GM19043 (cell line): ENCODE measurements around the gene CEP128.

Source experiments
- ATAC-seq: cut with Tn5 transposase; IDR thresholded peaks from one replicate; pipeline ENCODE4 v1.9.1; 2021; ENCODE audit warnings: low read depth; ENCODE audit not compliant: unreplicated experiment

The CEP128 gene

DNA sequence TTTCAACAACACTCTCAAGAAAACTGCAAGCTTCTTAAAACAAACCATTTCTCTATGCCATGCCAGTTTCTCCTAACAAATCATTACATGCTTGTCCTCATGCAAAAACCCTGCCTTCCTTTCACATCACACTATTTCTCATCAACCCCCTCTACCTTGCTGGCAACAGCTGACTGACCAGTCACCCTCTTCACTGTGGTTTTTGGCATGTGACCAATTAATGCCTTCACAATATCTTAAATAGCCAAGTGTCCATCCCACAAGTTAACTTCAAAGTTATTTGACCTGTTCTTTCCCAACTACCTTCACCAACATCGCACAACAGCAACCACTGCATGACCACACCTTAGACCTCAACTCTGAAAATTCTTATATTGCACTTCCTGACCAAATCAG, 159.6 kb downstream of the CEP128 start:
- no peak for ATAC-seq

DNA sequence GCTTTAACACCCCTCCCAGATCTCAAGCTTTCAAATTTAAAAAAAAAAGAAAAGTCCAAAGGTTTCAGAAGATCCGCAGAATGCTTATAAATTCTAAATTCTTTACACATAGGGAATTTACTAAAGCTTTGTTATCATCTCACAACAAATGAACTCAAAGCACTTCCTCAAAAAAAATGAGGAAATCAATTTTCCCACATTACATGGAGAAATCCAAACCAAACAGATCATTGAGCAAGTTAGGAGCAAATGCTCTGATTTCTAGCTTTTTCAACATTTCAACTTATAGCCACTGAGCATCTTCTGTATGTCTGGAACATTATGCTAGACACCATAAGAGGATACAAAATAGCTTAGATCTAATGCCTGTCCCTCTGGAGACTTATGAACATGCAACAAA, 161.0 kb downstream of the CEP128 start:
- ATAC-seq, result no peak

DNA sequence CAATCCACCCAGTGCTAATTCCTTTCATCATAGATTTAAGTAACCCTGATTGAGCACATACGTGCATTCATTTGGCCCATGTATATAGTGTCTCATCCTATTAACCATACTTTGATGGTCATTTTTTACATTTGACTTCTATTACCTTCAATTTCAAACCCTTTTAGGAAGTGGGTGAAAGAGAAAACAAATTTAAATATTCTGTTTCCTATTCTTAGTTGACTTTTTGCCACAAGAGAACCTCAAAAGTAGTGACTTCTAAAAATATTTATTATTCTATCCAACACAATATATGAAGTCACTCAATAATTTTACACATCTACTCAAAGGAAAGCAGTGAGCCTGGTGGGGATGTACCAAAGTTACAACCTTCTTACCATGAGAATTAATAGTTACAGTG, 164.9 kb downstream of the CEP128 start:
- ATAC-seq, result no peak

DNA sequence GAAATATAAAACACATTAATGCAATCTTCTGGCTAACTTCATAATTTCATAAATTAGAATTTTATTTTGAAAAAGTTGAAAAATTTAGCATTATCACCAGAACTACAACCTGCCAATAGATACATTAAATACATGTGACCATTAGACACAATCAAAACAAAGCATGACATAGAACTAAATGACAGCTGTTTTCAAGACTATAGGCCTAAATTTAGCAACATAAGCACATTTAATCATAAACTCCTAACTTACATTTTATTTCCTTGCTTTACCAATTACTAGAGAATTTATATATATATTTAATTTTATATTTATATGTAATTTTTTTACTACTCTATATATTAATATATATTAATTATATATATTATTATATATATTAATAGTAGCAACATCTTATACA, 165.4 kb downstream of the CEP128 start:
- ATAC-seq, result no peak

DNA sequence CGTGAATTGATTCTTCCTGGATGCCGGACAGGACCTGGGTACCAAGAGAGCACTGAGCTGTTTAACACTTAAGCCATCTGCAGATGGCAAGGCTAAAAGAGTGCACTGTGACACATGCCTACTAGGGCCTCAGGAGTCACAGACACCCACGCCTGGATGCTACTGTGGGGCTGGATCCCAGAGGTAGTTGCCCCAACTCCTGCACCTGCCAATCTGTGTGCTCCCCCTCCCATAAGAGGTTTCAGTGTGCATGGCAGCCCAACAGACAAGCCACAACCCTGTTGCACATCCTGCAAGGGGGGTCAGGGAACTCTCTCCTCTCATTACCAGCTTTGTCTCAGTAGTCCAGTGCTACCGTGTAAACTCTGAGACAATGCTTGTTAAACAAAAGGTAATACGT, 169.0 kb downstream of the CEP128 start:
- ATAC-seq, result no peak

DNA sequence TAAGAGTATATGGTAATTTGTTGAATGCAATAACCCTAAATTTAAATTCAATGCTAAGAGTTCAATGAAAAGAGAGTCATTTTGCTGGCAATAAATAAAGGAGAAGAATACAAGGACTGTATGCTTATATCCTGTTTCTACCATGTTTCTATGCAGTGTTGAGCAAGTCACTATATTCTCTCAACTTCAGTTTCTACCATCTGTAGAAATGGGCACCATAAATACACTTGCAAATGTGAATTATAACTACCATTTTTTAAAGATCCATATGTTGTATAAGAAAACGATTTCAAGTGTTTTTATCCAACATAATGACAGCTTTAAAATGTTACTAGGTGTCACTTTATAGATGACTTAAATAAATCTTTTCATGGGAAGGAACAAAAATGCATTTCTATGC, 170.3 kb downstream of the CEP128 start:
- ATAC-seq, result no peak

DNA sequence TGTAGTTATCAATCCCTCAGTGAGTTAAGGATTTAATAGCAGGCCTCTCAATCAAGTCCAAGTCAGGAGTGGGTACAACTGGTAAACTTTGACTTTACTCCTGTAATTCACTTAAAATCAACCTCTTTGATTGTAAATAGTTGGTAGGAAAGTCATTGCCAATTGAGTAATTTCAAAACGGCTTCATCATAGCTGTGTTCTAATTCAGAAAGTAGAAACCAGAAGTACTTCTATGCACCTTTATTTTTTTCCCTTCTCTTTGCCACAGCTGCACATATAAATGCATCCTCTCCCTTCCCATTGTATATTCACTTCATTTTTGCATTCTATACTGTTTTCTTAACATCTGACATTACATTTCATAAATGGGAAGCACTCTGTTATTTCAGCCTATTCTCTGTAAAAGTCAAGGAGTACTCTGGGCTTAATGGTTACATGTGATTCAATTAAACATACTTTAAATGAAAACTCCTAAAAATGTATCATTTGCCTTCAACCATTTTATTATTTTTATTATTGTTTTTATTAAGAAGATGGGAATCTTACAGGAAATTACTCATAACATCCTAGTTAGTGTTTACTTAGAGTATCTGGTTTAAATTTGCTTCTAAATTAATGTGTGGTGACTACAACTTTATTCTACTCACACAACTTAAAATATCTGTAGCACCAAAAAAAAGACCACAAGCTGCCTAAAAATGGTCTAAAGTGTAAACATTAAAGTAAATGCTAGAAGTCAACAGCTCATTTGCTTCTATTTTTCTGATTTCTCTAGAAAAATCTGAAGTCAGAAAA, 171.2 kb downstream of the CEP128 start:
- ATAC-seq, result no peak

DNA sequence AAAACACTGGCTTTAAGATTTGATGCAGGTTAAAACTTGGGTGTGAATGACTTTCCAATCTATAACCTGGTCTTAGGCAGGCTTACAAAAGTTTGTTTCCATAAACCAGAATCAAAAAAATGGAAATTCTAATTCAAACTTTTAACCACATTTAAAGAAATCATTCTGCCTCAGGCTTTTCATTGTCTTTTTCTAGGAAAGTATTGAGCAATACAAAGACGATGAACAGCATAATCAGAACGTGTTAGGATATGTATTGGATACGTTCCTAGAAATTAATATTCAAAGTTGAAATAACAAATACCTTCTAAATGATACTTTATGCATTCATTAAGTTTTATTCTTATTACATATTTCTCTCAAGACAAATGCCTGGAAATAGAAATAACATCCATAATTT, 172.9 kb downstream of the CEP128 start:
- ATAC-seq, result no peak

DNA sequence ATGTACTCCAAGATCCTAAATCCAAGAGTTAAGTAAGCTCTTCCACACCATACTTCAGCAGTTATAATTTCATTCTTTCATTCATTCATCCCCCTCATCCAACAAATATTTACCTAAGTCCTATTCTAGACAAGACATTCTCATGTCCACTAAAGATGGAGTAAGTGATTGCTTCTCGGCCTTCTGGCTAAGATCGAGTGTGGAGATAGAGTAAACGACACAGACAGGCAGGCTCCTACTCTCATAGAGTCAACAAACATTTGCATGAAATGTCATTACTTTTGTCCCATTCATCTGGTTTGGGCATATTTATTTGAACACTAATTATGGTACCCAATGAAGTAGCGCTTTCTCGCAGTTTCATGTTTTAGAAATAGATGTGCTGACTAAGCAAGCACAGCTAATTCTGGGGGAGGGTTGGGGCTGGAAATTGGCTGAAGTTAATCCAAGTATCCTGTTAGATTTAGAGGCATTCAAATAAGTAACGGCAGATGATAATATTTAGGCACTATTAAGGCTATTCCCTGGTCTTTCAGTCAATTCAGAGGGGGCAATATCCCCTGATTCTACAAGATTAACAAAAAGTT, 176.5 kb downstream of the CEP128 start:
- ATAC-seq, result no peak

DNA sequence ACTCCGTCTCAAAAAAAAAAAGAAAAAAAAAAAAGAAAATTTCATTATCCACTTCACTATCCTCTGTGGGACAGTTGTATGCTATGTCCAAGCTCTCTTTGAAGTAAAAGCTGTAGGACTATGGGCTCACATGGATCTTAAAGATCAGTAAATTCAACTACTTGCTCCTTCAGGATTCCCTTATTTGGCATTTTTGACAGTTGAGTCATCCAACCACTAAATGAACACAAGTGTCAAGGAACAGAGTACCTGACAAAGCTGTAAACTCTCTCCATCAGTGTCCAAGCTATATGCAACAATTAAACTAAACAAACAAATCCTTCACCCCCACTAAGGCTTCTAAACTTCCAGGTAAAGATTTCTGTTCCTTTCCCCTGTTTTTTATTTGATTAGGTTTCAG, 177.0 kb downstream of the CEP128 start:
- no peak for ATAC-seq

DNA sequence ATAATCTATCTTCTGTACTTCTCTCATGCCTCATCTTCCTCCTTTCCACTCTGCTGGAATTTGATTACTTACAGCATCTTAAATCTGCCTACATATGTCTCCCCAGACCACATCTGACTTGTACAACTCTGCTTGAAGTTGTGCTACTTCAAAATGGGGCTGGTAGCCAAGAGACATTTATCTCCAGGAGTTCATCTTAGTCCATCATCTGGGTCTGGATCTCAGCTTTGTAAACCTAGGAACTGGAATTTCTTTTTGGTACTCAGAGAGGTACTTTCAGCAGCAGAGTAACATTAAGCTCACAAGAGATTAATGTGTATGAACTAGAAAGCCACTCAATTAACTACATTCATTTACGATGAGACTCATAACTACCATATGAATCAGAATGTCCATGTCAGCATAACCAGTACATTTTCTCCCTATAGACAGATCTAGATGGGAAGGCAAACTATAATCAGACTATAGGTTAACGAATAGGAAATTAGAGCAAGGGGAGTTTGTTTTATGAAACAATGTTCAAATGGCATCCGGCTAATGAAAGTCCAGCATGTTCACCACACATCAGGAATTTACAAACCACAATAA, 178.8 kb downstream of the CEP128 start:
- ATAC-seq, result no peak

DNA sequence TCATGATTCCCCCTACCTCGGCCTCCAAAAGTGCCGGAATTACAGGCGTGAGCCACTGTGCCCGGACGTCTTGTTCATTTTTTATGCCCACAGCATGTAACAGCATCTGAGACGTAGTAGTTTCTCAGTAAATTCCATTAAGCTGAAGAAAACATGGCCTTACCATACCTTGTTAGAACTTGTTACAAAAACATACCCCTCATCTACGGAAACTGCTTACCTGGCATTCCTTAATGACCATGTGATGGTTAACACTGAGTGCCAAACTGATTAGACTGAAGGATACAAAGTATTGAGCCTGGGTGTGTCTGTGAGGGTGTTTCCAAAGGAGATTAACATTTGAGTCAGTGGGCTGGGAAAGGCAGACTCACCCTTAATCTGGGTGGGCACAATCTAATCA, 186.8 kb downstream of the CEP128 start:
- ATAC-seq, result no peak

DNA sequence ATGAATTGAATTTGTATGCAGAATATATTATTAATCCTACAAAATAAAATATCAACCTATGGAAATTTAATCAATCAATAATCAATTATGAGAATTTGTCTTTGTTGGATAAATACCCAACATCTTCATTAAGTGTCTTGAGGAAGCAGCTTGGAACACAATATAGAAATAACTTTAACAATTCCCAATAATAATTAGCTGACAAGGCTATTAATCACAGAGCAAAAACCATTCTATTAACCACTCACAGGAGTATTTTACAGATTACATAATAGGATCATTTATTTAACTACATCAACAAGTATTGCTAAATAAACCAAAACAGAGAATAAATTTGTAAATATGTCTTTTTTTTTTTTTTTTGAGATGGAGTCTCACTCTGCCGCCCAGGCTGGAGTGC, 190.3 kb downstream of the CEP128 start:
- ATAC-seq, result no peak

DNA sequence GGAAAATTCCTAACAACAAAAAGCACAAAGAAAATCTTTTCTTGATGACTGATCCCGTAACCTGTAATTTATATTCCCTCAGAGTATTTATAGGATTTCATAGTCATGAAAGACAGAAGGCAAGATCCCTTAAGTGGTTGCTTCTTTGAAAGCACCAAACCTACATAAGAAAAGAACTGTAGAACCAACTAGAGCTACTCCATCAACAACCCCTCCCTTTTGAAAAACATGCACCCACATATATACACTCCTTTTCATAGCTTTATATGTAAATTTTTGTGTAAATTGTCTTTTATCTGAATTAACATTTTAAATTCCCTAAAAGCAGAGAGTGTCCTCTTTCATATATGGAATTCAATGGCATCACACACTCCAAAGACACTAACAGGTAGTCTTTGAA, 215.3 kb downstream of the CEP128 start:
- ATAC-seq, result no peak

DNA sequence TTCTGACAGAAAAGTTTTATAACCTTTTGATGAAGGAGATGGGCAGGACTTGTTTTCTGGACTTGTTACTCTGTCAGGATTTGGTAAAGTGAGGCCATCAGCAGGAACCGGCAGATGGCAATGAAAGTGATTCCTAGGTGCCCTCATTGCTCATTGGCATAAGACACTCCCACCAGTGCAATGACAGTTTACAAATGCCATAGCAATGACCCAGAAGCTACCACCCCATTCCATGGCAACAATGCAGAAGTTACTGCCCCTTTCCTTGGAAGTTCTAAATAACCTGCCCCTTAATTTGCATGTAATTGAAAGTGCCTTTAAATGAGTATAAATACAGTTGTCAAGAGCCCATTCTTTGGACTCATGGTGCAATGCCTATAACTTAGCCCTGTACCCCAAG, 222.6 kb downstream of the CEP128 start:
- no peak for ATAC-seq

DNA sequence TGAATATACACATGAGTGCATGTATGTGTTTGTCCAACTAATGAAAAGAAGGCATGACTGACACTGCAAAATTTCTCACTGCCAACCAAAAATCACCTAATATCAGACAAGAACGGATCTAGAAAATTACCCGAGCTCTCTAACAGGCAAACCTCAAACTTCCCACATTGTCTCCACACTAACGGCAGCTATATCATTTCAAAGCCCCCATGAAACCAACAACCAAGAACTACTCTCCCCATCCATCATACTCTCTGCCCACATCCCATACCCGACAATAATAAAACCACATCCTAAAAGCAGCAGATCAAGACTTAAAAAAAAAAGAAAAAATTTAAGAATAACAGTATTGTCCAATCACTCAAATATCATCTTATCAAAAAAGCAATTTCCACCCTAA, 227.1 kb downstream of the CEP128 start:
- no peak for ATAC-seq

DNA sequence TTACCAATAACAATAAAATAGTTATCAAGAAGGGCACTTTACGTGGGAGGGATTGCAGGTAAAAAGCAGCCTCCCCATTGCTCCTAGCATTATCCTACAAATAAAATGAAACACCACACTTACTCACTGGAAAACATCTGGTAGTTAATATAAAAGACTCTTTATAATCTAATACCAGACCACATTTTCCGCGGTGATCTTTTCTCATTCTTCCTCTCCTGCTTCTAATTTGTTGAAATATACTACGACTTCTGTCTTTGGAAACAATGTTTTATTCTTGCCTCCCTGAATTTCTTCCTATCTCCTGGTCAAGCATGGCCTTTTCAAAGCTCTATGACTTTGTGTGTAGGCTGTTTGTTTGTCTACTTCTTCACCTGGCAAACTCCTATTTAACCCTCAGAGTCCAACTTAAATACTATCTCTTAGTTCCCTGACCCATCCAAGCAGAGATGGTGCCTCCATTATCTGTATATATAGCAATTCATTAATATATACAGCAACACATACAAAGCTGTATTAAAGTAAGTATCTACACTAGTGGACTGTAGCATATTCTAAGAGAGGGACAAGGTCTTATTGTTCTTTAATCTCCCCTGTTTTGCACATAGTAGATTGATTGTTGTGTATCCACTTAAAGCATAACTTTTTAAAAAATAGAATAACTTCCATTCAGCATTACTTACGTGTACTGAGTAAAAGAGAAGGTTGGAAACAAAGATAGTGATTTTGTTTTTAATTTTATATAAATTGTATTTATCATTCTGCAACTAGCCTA, 228.3 kb downstream of the CEP128 start:
- no peak for ATAC-seq

DNA sequence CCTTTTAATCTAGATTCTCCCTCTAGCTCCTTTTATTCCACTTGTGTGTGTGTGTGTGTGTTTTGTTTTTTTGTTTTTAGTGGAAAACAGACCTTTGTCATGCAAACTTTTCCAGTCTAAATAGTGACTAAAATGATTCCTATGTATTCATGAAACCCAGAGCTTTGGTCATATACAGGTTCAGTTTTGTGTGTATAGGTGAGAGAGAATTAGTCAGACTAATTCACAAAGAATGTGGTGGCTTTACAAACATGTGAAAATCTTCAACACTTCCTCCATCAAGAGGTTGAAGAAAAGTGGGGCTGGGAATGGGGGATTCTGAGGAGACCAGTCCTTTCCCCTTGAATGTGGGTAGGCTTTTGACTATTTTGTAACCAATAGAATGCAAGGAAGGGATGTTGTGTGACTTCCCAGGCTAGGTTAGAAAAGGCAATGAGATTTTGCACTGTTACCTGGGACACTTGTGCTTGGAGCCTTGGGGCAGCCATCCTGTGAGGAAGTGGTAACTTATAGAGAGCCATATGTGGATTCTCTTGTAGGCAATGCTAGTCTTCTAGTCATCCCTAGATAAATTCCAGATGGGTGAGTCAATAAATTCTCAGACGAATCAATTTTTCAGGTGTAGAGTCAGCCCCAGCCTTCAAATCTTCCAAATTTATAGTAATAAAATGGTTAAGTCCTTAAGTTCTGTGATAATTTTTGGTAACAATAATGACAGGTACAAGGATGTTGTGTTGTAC, 236.1 kb downstream of the CEP128 start:
- no peak for ATAC-seq

DNA sequence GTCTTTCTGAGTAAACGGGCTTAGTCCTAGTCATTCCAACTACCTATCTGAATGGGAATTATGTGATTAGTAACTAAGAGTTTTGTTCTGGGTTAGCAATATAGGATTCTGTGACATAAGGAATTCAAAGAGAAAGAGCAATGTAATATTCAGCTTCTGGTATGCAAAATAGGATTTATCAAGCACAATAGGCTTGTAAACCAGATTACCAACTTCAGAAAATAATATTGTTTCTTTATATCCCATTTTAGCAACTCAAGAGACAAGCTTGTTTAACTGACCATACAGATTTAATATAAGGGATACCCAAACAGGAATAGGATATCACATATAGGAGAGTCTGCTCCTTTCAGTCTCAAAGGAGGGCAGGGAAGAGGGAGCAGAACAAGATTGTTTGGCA, 240.9 kb downstream of the CEP128 start:
- ATAC-seq, result no peak

DNA sequence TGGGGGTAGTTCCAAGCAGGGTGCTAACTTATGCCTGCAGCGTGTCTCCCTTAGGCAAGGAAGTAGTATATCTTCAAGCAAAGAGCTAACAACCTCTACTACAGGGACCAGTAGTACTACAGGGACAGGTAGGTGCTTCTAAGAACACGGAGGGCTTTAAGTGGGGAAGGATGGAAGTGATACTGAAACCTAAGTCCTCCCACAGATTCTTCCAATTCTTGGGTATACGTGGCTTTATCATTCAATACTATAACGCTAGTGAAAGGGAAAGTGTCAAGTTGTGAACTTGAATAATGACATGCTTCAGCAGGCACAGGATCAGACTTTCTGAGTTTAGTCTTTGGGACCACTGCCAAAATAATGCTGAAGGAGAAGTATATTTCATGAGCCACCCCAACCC, 241.7 kb downstream of the CEP128 start:
- ATAC-seq, result no peak

DNA sequence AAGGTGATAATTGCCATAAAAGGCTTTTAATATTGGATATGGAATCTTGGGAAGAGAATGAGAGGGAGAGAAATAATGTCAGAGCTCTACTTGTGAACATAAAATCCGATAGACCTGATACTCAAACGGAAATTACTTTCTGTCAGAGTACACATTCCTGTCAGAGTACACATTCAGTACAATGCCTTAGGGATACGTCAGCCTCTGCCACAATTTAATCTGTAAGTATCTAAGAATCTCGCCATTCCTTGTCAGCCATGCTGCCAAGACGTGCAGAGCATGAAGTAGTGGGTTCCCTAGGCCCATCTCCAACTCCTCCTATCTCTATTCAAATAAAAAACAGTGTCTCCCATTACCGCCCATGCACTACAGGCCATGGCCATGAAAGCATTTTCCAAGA, 242.6 kb downstream of the CEP128 start:
- ATAC-seq, result no peak
